Activated T-cell treated with anti-CD3 and anti-CD28 coated beads for 4 hours (primary cell): ENCODE measurements around the gene SLC35F6.
"Not testable (repeated sequence)": the region's sequence is repeated elsewhere in the genome, so short reads cannot be mapped to it uniquely, and the experiment has no call there.

Experiments used
- DNase-seq: peaks from one replicate; pipeline ENCODE4 v3.0.0-alpha.2; 2020

The SLC35F6 gene

DNA sequence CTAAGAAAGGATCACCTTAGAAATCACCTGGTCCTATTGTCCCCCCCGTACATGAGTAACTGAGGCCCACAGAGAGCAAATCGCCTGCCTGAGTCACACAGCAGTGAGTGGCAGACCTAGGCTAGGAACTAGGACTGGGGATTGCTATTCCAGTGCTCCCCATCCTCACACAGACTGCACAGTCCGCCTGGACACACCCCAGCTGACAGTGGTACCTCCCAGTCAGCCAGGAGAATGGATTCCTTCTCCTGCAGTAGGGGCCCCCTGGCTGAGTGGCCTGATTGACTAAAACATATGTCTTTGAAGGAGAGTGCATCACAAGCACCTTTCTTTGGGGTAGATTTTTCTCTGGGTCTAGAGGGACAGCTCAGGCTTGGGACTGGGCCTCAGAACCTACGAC lies 32.4 kb upstream of the SLC35F6 start:
- no peak for DNase-seq

DNA sequence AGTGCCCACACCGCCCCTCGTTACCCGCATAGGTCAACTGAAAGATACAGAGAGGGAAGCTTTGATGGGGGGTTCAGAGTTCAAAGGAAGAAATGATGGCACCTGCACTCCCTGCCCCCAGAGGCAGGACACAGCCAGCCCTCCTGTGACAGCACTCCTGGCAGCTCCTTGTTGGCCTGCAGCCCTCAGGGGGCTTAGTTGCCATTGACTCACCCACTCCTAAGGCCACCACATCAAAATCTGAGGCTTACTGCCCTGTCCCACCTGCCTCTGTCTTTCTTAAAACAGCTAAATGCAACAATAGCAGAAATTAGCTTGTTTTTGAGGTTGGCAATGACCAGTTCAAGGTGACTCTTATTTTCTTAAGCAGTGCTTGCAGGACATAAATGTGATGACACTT lies 31.6 kb upstream of the SLC35F6 start:
- DNase-seq = no peak

DNA sequence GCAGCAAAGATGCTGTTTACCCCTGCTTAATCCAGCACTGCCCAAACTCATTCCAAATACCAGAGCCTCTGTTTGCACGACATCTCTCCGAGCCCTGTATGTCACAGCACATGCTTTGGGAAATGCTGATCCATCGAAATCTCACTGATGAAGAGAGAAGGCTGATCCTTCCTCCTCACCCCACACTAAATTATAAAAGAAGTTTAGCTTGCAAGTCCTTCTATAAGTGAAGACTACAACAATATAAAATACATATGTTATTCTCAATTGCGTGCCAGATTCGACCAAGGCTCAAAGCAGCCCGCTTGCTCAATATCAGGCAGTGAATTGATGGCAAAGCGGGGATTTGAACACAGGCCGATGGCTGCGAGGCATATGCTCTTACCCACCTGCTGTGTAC lies 30.7 kb upstream of the SLC35F6 start:
- DNase-seq = no peak

GRCh38 chr2:26735097-26735496 lies 29.0 kb upstream of the SLC35F6 start:
- DNase-seq = no peak

- no peak for DNase-seq
Measured at GRCh38 chr2:26735883-26736588, 28.0 kb upstream of the SLC35F6 start.

- DNase-seq = no peak
Measured at GRCh38 chr2:26737221-26737620, 26.9 kb upstream of the SLC35F6 start.

GRCh38 chr2:26738481-26738880 lies 25.6 kb upstream of the SLC35F6 start:
- DNase-seq = no peak

DNA sequence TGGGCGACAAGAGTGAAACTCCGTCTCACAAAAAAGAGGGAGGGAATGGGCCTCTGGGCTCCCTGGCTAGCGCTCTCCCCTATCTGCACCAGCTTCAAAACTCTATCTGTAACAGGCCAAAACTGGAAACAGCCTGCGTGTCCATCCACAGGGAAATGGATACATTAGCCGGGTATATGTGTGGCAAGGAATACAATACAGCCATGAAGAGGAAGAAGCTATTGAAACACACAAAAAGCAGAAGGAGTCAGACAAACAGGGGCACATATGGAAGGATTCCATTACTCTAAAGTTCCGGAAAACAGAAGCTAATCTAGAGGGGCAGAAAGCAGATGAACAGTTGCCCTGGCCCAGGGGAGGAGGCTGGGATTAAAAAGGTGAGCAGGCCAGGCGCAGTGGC lies 24.6 kb upstream of the SLC35F6 start:
- no peak for DNase-seq

- DNase-seq = no peak
Measured at GRCh38 chr2:26740346-26740745, 23.7 kb upstream of the SLC35F6 start.

GRCh38 chr2:26740890-26741302 lies 23.2 kb upstream of the SLC35F6 start:
- DNase-seq = no peak

GRCh38 chr2:26742048-26742770 lies 21.9 kb upstream of the SLC35F6 start:
- DNase-seq = no peak

DNA sequence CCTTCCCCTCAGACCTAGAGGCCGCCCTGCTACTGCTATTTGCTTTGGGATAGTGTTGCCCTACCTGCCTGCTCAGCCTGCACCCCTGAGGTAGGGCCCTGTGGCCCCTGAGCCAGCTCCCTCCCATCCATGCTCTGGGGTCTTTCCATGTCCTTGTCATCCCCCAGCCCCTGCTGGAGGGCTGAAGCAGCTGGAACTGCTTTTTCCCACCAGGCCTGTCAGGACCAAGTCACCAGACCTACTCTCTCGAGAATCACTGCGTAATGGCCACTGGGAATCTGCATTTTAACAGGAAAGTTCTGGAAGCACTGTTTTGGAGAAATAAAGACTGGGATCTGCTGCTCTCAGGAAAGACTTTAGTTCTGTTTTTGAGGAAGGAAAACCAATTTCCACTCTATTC lies 20.2 kb upstream of the SLC35F6 start:
- no peak for DNase-seq

DNA sequence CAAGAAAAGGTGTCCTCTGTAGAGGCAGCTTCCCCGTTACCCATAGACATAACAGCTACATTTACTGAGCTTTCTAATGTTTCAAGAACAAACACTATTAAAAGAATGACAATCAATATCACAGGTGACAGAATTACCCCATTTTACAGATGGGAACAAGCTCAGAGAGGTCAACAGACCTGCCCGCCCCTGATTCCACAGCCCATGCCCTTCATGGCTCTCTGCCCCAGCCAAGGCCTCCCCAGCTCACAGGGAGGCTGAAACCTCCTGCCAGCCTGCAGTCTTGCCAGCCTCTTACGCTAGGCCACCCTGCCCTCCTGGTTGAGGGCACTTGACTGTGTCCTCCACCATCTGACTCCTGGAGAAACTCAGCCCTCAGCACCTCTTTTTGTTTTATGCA lies 19.1 kb upstream of the SLC35F6 start:
- DNase-seq = no peak

DNA sequence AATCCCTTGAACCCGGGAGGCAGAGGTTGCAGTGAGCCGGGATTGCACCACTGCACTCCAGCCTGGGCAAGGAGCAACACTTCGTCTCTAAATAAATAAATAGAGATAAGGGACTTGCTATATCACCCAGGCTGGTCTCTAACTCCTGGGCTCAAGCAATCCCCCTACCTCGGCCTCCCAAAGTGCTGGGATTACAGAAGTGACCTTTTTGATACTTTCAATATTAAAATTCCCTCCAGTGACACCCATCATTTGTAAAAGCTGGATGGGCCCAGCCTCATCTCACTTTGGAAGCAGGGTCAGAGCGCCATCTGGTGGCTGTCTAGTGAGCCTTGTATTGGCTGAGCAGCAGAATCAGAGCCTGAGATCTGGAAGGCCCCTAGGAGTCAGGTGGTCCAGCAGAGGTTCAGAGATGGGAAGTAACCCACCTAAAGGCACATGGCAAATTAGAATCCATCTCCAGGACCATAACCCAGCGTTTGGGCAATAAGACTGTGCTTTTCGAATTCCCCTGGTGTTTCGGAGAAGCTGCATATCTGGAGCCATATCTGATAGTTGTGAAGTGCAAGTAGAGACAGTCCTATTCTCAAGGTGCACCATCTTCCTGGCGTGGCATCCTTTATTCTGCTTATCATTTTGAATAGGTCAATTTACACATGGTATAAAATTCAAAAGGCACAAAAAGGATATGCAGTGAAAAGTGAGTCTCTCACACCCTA lies 18.3 kb upstream of the SLC35F6 start:
- DNase-seq = peak; percentile 75

DNA sequence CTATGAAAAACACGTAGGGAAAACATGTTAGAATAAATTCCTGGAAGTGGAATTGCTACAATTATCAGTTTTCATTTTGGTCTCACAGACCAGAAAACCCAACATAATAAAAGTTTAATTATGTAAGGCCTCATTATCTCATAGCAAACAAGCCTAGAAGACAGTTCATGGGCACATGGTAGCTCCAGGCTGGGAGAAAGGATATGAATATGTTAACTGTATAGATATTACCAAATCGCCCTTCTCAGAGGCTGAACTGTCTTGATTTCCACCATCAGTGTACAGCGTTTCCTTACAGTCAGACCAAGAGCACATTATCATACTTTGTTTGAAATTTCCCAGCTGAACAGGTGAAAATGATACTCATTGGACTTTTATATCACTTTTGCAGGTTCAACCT lies 17.1 kb upstream of the SLC35F6 start:
- DNase-seq = no peak

DNA sequence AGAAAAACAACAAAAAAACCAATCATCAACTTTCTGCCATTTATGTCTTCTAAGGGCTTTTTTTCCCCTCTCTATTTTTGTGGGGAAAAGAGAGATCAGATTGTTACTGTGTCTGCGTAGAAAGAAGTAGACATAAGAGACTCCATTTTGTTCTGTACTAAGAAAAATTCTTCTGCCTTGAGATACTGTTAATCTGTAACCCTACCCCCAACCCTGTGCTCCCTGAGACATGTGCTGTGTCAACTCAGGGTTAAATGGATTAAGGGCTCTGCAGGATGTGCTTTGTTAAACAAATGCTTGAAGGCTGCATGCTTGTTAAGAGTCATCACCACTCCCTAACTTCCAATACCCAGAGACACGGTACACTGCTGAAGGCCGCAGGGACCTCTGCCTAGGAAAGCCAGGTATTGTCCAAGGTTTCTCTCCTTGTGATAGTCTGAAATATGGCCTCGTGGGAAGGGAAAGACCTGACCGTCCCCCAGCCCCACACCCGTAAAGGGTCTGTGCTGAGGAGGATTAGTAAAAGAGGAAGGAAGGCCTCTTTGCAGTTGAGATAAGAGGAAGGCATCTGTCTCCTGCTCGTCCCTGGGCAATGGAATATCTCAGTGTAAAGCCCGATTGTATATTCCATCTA lies 14.2 kb upstream of the SLC35F6 start:
- not testable (repeated sequence) for DNase-seq

DNA sequence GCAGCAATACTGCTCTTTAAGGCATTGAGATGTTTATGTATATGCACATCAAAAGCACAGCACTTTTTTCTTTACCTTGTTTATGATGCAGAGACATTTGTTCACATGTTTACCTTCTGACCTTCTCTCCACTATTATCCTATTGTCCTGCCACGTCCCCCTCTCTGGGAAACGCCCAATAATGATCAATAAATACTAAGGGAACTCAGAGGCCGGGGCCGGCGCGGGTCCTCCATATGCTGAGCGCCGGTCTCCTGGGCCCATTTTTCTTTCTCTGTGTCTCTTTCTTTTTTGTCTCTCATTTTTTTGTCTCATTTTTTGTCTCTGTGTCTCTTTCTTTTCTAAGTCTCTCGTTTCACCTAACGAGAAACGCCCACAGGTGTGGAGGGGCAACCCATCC lies 13.6 kb upstream of the SLC35F6 start:
- DNase-seq = not testable (repeated sequence)

DNA sequence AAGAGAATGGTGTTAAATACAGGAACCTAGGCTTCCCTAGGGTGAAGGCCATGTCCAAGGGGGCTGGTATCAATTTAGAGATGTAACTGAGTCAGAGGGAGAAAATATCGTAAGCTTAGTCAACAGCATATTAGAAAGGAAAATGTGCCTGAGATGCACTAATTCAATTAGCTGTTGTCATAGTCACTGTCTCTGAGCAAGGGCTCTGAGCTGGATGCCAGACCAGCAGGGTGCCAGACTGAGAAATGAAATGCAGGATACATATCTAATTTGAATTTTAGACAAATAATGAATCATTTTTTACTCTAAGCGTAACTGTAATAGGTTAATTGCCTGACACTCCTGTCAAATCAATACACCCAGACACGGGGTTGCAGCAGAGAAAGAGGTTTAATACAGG lies 11.4 kb upstream of the SLC35F6 start:
- no peak for DNase-seq

- no peak for DNase-seq
Measured at GRCh38 chr2:26754539-26754938, 9.5 kb upstream of the SLC35F6 start.

DNA sequence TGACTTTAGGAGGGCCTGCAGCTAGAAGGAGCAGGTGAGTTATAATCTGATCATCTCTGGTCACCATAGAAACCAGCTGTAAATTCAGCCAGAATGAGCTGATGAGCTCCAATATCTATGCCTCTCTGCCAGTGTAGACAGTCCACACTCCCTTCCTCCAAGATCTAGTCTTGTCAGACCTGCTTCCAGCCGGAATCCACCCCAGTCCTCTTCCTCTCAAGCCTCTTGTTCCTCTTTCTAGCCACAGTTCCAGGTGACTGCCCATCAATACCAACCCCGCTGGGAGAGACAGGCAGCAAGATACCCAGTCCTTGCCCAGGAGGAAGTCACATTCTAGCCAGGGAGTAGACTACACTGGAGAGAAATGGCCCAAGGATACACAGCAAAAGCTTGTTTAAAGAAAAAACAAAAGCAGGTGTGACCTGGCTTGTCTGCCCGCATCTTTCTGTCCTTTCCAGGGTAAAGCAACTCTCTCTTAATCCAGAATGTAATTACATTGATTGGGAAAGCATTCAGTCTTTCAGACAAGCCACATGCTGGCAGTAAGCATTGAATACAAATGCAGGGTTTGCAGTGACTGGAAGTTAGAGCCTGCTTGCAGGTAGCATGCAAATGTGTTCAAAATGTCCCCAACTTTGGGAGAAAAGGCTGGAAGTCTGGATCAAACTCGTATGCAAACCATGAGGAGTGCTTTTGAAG lies 9.0 kb upstream of the SLC35F6 start:
- no peak for DNase-seq

DNA sequence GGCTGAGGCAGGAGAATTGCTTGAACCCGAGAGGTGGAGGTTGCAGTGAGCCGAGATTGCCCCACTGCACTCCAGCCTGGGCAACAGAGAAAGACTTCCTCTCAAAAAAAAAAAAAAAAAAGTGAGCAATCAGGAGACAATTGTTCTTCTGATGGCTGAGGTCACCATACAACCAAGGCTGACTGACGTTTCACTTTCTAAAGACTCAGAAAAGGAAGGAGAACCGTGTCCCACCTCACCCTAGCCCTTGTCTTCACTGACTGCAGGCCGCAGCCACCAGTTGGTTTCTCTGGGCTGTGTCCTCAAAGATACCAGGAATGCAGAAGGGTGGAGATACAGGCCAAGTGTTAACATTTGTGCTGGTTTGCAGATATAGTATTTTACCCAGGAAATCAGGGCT lies 7.7 kb upstream of the SLC35F6 start:
- no peak for DNase-seq

DNA sequence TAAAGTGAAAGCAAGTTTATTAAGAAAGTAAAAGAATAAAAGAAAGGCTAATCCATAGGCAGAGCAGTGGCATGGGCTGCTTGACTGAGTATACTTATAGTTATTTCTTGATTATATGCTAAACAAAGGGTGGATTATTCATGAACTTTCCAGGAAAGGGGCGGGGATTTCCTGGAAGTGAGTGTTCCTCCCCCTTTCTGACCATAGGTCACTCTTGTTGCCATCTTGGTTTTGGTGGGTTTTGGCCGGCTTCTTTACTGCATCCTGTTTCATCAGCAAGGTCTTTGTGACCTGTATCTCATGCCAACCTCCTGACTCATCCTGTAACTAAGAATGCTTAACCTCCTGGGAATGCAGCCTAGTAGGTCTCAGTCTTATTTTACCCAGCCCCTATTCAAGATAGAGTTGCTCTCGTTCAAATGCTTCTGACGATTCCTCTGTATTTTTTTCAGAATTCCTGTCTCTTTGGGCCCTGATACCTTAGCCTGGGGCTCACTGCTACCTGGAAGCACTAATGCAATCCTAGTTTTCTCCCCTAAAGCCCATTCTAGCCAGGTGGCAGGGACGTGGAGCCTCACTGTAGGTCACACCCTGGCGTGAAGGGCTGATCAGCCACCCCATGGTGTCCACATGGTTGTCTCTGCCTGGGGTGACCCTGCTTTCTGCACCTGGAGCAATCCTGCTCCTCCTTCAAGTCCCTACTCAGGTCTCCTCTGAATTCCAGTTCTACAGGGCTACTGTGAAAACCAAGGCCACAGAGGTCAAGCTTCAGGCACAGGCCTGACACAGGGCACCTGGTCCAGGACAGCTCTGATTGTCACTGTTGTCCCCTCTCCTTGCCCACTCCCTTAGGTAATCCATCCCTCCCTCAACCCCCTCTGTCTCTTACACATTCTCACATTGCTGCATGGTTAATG lies 6.0 kb upstream of the SLC35F6 start:
- DNase-seq = no peak
